SK-N-MC (cell line): ENCODE data around the gene ZCCHC17.

Source experiments
- EZH2 ChIP-seq: fragments of 200-600 bp; sonication (generic); IDR thresholded peaks from one replicate; pipeline ENCODE4 v1.6.1; 2017; ENCODE audit warnings: antibody characterized with exemption
- POLR2AphosphoS5 ChIP-seq: IDR thresholded peaks from 2 replicates; pipeline ENCODE4 v1.6.1; 2012; ENCODE audit warnings: mild to moderate bottlenecking, low read depth, low read length, borderline replicate concordance

GRCh38 chr1:31272369-31272768 is 24.5 kb upstream of the ZCCHC17 start:
- no peak for TF ChIP-seq POLR2AphosphoS5
- TF ChIP-seq EZH2 = no peak
